ENCODE results near the gene TBCD. TPM values are rescaled to one million over a fixed set of nuclear protein-coding genes. Genes with fewer than 3 reads are reported as not detected.

TBCD gene
- total RNA-seq, 2 experiments from 2014 or later: 87.8 to 145 TPM

- Histone ChIP-seq H3K4me2 (ENCODE audit: low read length) (no peak overlapping the region), H3K4me1 (ENCODE audit: insufficient read depth, low read length, poor library complexity, severe bottlenecking) (no peaks in the 10 kb centered on the region), H3K9me3 (ENCODE audit: low read length) (no peaks in the 10 kb centered on the region), H3K9me2 (ENCODE audit: insufficient read depth, low read length) (no peaks in the 10 kb centered on the region), H4K20me1 (ENCODE audit: insufficient read depth, low read length) (no peaks in the 10 kb centered on the region), H2AFZ (ENCODE audit: low read length) (no peak overlapping the region), H3K79me2 (ENCODE audit: insufficient read depth, low read depth, low read length) (no peaks in the 10 kb centered on the region), H3K4me3 (ENCODE audit: low read depth, low read length, poor library complexity, severe bottlenecking) (no peak overlapping the region), H3K36me3 (ENCODE audit: insufficient read depth, low read length) (peaks cover 91% of the 10 kb centered on the region), H3K27ac (ENCODE audit: low read depth, low read length, poor library complexity, severe bottlenecking) (no peak overlapping the region)
- intact Hi-C loops (cut with micrococcal nuclease; ENCODE audit: unreplicated experiment): no loop called here
- DNase-seq (ENCODE audit: low spot score): no peak
- no TSS peak for BruUV-seq (replicated peaks)
- ChIA-PET POLR2A (no interaction called here), CTCF (ENCODE audit: unreplicated experiment) (interaction anchor here (0.5 kb wide), 1 partner anchor 258 kb away, joined by 3 read pairs; no protein-coding TSS in a partner anchor)
- no peak for TF ChIP-seq EZH2phosphoT487 (IDR thresholded peaks at IDR 0.05; ENCODE audit: borderline replicate concordance, low read depth, low read length)
- no peak for TF ChIP-seq CTCF (conservative IDR thresholded peaks at IDR 0.05; ENCODE audit: low read length)
Measured at GRCh38 chr17:82930924-82931698, 179.2 kb downstream of the TBCD start.

DNA sequence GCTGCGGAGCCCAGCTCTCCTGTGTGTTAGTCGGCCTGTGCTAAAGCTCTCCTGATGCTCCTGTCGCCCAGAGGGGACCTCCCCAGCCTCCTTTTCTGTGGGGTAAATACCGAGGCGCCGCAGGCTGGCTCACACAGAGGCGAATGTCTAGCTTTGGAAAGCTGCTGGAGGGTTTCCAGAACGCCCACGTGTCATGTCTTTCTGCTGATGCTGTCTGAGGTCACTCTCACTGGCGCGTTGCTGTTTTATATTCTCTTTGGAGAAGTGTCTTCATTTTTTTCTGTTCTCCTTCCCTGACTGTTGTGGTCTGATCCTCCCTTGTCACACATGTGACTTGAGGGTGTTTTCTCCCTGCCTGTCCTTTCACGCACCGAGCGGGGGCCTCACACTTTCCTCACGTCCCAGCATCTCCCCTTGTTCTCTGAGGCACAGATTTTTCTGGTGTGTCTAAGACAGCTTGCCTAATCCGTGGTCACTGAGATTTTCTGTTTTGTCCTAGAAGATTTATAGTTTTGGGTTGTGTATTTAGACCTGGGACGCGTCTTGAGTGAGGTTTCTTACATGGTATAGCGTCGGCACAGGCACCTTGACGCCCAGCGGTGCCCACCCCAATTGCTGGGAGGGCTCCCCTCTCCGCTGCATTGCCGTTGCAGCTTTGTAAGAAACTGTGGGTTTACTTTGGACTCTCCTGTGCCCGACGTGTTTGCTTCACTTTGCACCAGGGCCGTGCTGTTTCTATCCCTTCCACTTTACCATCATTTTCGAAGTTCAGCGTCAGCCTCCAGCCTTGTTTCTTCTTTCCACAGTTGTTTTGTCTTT, 180.0 kb downstream of the TBCD start:
- DNase-seq (ENCODE audit: low spot score): no peak
- TF ChIP-seq EZH2phosphoT487 (IDR thresholded peaks at IDR 0.05; ENCODE audit: borderline replicate concordance, low read depth, low read length): no peak
- TF ChIP-seq CTCF (conservative IDR thresholded peaks at IDR 0.05; ENCODE audit: low read length): no peak
- intact Hi-C loops (cut with micrococcal nuclease; ENCODE audit: unreplicated experiment): no loop called here
- Histone ChIP-seq H4K20me1 (ENCODE audit: insufficient read depth, low read length) (no peaks in the 10 kb centered on the region), H3K9me2 (ENCODE audit: insufficient read depth, low read length) (no peaks in the 10 kb centered on the region), H3K27ac (ENCODE audit: low read depth, low read length, poor library complexity, severe bottlenecking) (no peak overlapping the region), H3K79me2 (ENCODE audit: insufficient read depth, low read depth, low read length) (no peaks in the 10 kb centered on the region), H3K9me3 (ENCODE audit: low read length) (no peaks in the 10 kb centered on the region), H3K4me1 (ENCODE audit: insufficient read depth, low read length, poor library complexity, severe bottlenecking) (no peaks in the 10 kb centered on the region), H3K4me2 (ENCODE audit: low read length) (no peak overlapping the region), H3K36me3 (ENCODE audit: insufficient read depth, low read length) (peaks cover 85% of the 10 kb centered on the region), H2AFZ (ENCODE audit: low read length) (no peak overlapping the region), H3K4me3 (ENCODE audit: low read depth, low read length, poor library complexity, severe bottlenecking) (no peak overlapping the region)
- POLR2A ChIA-PET: no interaction called here
- CTCF ChIA-PET (ENCODE audit: unreplicated experiment): interaction anchor here (0.6 kb wide), 1 partner anchor 151 kb away, joined by 3 read pairs; no protein-coding TSS in a partner anchor
- no TSS peak for BruUV-seq (replicated peaks)

All from OCI-LY7 (cell line).